Gastrocnemius medialis (tissue), 4 donors: ENCODE results near the gene ZNF451.

Experiments
- CTCF ChIP-seq, 5 experiments: fragments of 450-650 bp in 3 of 5; fragments of 200-600 bp in 2 of 5; sonication (generic) in 2 of 5; IDR thresholded peaks in 4 of 5; conservative IDR thresholded peaks in 1 of 5; 1 replicate in 4 of 5; 2 replicates in 1 of 5; pipeline ENCODE4 v1.5.1; 2016 to 2019; ENCODE audit warnings: antibody characterized with exemption in 5 of 5, mild to moderate bottlenecking in 3 of 5, moderate library complexity in 3 of 5
- POLR2A ChIP-seq, 2 donors: fragments of 450-650 bp; IDR thresholded peaks; one replicate each; pipeline ENCODE4 v1.6.1; 2017; ENCODE audit warnings: antibody characterized with exemption in 2 of 2, mild to moderate bottlenecking in 2 of 2, moderate library complexity in 2 of 2

GRCh38 chr6:57158658-57159057 is 68.7 kb downstream of the ZNF451 start:
- TF ChIP-seq CTCF (IDR thresholded peaks at IDR 0.05 in 4 of 5, conservative IDR thresholded peaks at IDR 0.05 in 1 of 5) (no peak), POLR2A (IDR thresholded peaks at IDR 0.05) (no peak)
